Stimulated activated CD4-positive, alpha-beta T cell treated with anti-CD3 and anti-CD28 coated beads, Interleukin-4, amount 100 ng/mL, for 48 hours (primary cell): Measurements from ENCODE around the gene GATA5.

Experiments
- DNase-seq, 2 donors: peaks; one replicate each; pipeline ENCODE4 v3.0.0-alpha.2; 2020; ENCODE audit warnings: low read depth in 2 of 2

GATA5 gene

DNA sequence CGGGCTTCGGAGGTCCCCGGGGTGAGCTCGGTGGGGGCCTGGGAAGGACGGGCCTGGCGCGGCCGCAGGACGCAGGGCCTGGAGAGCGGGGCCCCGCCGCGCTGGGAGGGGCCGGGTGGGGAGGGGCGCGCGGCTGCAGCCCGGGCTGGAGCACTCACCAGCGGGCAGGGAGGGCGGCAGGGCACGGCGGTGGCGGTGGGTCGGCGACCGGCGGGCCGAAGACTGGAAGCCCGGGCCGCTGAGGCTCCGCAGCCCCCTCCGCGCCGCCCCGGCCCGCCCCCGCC is at the start of gene GATA5:
Gene GATA5, minus strand, starts transcription at position 224 of the 284 bp plus-strand sequence. CDS start 474 bp downstream, outside the sequence.
- no peak for DNase-seq

DNA sequence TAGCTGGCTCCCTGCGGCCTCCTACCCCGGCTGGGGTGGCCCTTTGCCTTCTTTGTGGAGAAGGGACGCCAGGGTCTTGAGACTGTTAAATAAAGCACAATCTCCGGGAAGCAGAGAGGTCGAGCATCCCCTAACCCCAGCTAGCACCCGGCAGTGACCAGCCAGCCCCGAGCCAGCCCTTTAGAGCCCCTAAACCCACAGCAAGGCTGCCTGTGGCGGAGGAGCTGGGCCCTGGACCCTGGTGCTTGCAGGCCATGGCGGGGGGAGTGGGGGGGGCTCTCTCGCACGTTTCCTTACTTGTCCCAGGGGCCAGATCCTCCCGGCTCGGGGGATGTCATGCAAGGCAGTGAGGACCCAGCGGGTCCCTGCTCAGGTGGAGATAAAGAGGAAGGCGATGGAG is 49.2 kb upstream of the GATA5 start:
- DNase-seq, result no peak

- DNase-seq, result no peak
Observed at GRCh38 chr20:62524505-62524911, 48.7 kb upstream of the GATA5 start.

DNA sequence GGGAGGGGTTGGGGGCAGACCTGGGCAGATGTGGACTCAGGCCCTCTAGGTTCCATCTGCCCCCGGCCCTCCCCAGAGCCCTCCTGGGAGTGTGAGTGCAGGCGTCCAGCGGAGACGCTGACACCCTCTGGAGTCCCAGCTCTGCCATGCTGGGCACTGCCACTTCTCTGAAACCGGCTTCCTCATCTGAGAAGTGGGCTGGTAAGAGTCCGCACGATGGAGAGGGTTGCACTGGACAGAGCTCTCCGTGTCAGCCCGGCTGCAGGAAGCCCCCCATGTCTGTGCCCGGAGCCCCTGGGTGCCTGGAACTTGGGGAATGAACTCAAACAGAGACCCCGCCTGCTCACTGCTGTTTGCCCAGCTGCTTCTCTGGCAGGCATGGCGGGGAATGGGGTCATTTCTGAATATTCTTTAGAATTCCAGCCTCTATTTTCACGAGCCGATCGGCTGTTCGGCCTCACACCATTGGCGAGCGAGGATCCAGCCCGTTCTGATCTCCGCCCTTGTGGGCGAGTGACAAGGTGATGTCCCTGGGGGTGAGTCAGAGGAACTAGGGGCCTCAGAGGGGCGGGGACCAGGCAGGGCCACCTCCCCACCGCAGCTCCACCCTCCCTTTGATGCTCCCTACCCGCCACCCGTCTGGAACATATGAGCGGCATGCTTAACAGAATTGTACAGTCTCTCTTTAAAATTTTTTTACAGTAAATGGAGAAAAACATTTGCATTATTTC is 47.8 kb upstream of the GATA5 start:
- DNase-seq, result peak; percentile 68

GRCh38 chr20:62522748-62523396 is 47.1 kb upstream of the GATA5 start:
- DNase-seq, result no peak

DNA sequence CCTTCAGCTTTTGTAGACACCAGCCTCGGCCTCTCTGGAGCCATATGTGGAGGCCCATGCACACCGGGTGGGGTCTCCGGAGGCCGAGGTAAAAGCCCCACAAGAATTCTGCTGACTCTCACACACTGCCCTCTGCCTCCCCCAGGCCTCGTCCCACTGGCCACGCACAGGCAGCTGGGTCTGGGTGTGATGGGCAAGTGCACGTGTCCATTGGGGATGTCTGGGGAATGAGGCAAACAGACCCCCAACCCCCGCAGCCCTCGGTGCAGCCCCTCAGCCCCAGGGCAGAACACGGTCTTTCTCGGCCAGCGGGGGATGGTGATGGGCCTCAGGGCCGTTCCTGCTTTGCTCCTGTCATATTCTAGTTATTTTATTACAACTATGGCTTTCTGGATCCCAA is 44.0 kb upstream of the GATA5 start:
- no peak for DNase-seq

DNA sequence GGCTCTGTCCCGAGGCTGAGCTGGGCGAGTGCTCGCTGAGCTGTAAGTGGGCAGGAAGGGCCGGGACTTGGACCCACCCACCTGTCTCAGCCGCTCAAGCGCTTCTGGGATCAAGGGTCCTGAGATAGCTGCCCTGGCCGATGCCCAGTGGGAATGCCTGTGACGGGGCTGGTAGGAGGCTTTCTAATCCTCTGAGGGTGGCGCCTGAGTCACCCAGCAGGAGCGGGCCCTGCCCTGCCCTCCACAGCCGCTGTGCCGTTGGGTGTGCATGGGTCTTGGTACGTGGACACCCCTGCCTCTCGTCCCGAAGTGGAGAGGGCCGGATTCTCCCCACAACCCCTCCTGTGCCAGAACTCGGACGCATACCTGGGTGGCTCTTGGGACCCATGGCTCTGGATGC is 43.1 kb upstream of the GATA5 start:
- no peak for DNase-seq

DNA sequence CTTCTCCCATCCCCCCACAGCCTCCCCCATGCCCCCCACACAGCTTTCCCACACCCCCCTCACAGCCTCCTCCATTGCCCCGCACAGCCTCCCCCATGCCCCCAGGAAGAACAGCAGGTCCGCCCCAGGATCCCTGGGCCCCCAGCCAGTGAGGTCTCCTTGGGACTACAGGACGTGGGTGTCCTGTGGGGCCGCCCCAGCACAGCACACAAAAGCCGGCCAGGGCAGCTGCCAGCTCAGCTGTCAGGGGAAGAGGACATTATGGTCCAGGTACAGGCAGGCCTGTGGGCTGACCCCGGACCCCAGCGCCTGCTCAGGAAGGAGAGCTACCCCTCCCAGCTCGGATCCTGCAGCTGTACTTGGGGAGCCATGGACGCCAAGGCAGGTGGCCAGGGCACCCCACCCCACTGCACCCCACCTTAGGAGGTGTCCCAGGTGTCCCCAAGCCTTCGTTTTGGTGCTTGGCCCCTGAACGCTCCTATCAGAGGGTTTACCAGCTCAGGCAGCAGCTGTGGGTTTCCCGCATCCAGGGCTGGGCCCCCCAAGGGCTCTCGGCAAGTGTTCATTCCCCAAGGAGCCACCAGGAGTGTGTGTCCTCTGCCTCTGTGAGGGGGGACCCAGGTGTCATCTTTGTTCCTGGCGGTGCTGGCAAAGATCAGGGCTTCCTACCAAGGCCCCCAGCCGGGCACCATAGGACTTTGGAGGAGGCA is 42.3 kb upstream of the GATA5 start:
- DNase-seq, result no peak

GRCh38 chr20:62517168-62517567 is 41.4 kb upstream of the GATA5 start:
- no peak for DNase-seq

- no peak for DNase-seq
Observed at GRCh38 chr20:62516338-62516737, 40.5 kb upstream of the GATA5 start.

DNA sequence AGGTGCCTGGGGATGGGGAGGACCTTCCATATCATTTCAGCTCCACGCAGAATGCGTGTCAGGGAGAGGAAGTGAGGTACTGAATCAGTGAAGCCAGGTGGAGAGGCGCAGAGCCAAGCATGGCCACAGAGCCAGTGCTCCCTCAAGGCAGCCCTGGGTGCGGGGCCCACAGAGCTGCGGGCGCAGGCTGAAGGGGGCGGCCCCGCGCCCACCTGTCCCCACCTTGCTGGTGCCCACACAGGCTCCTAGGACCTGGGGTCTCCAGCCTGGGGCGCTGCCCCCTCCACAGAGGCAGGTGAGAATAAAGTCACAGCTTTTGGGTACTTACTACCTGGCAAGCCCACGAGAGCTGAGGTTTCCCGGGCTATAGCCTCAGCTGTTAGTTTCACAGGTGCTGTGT is 40.0 kb upstream of the GATA5 start:
- no peak for DNase-seq

- DNase-seq, result no peak
Observed at GRCh38 chr20:62515280-62515679, 39.5 kb upstream of the GATA5 start.

DNA sequence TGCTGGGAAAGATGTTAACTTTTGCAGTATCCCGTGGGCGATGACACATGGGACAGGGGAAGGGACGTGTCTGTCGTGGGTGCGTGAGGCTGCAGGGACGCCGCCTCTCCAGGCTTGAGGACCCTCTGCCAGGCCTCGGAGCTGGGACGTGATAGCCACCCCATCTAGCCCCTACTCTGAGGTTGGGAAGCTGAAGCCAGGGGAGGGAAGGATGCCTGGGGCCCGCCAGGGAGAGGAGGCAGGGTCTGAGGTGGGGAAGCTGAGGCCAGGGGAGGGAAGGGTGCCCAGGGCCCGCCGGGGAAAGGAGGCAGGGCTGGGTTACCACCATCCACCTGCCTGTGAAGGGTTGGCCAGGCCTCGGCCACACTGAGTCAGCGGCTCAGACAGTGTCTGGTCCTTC is 38.2 kb upstream of the GATA5 start:
- DNase-seq, result no peak

GRCh38 chr20:62511915-62512610 is 36.3 kb upstream of the GATA5 start:
- DNase-seq, result no peak

DNA sequence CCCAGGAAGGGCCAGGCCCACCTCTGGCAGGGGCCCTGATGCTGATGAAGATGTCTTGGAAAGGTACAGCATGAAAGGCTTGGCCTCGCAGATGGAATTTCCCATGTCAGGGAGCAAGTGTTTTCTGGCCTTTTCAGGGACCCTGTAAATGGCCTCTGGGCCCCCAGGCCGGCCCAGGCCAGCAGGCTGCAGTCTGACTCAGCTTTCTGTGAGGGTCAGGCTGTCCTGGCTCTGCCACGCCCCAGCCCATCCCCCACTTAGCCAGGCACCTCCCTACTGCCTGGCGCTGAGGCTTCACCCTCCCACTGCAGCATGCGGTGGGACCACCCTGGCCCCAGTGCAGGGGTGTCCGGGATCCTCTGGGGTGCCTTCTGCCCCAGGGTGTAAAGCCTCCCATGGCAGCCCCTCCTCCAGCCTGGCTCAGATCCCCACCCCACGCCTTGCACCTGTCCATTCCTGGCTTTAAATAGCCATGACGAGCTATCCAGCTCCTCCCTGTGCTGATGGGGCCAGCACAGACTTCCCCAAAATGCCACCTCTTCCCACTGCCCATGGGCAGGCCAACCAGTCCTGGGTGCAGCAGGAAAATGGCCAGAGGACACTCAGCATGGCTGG is 35.6 kb upstream of the GATA5 start:
- DNase-seq, result no peak

DNA sequence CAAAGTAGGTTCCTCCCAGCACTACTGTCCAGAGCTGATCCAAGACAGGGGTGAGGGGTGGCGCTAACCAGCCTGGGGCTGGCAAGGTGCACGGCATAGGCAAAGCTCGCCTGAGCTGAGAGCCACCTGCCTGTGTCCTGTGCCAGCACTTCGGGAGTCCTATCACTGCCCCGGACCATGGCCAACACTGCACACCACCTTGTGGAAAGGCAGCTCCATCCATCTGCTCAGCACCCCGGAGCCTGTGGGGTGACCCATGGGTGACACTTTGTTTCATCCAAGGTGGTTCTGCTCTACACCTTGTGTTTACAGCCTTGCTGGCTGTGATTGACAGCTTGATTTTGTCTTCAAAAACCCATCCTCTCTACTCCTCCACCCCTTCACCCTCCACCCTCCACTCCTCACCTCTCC is 32.9 kb upstream of the GATA5 start:
- no peak for DNase-seq

DNA sequence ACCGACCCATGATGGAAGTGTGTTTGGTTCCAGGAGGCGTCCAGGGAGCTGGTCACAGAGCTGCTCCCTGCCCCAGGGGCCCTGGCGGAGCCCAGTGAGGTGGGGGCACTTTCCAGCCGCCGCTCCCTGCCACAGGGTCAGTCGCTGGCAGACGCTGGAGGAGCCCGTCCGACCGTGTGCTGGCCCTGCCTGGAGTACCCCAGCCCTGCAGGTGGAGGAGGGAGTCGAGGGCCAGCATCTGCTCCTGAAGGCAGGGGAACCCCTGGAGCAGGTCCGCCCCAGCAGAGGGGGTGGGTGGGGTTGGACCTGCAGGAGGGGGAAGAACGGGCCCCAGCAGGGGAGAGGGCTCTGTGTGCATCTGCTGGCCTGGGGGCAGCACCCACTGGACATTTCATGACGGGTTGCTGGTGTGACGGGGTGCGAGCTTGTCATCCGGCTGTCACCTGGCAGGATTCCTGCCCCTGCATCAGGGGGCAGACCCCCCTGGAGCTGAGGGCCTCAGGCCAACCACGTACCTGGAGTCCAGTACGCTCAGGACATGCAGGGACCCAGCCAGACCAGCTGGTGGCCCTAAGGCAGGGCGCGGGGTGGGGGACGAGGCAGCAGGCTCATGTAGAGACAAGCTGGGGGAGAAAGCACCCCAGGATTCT is 32.3 kb upstream of the GATA5 start:
- no peak for DNase-seq

- DNase-seq, result no peak
Observed at GRCh38 chr20:62507323-62507722, 31.5 kb upstream of the GATA5 start.

GRCh38 chr20:62506791-62507190 is 31.0 kb upstream of the GATA5 start:
- no peak for DNase-seq

GRCh38 chr20:62506087-62506486 is 30.3 kb upstream of the GATA5 start:
- DNase-seq, result no peak

DNA sequence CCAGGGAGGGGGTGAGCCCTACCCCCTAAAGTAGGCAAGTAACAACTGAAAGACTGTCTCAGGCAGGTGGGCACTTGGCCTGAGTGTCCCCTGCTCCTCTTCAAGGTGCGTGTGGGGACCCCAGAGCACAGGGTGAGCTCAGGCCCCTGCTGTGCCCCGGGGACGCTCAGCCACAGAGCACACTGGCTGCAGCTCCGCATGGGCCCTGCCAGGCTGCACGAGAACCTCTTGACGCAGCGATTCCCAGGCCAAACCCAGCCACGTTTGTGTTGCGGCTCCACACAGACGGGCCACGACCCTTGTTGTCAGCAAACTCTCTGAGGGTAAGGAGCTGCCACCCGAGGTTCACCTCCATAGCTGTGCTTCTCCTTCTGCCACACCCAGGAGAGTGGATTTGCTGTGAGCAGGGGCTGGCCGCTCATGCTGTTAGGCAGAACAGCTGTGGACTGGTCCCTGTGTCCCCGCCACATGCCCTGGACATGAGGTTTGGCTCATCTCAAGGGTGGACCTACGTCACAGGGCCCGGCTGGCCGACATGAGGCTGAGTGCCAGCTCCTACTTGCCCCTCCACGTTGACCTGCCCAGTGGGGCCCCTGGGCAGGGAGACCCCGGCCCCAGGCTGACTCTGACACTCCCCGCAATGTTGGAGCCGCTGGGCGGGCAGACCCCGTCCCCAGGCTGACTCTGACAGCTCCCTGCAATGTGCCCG is 29.7 kb upstream of the GATA5 start:
- DNase-seq, result no peak
